Panc1 (cell line): ENCODE results near the gene OSBP2. TPM values are rescaled to one million over a fixed set of nuclear protein-coding genes. Genes with fewer than 3 reads are reported as not detected.

ENCODE experiments used
- ATAC-seq: fragments of 200-7000 bp; cut with Tn5 transposase; 2 replicates; pipeline ENCODE4 v1.9.1; 2020; ENCODE audit warnings: mild to moderate bottlenecking, moderate library complexity
- BruUV-seq: library from RNA; stranded (reverse); fragments of 400-500 nt; replicated peaks from 2 replicates; lab custom pipeline; 2021; lab: Mats Ljungman, UMichigan
- CTCF ChIA-PET: fragments of 300-600 bp; sonication (Branson Sonifier 250); formaldehyde crosslinking; loops from one replicate; lab custom pipeline; 2022; ENCODE audit warnings: antibody characterized with exemption; lab: Charles Lee
- POLR2A ChIA-PET: fragments of 300-600 bp; sonication (Branson Sonifier 250); formaldehyde crosslinking; loops from one replicate; lab custom pipeline; 2022; ENCODE audit warnings: antibody characterized with exemption; lab: Charles Lee
- DNase-seq: peaks from one replicate; pipeline ENCODE4 v3.0.0-alpha.2; 2010; ENCODE audit warnings: low read depth, low spot score
- H3K27ac ChIP-seq: 2 replicates; pipeline ENCODE4 v1.5.1; 2011; ENCODE audit warnings: mild to moderate bottlenecking, low read length, inconsistent platforms
- H3K27me3 ChIP-seq: fragments of 200-500 bp; sonication (Bioruptor generic); 2 replicates; pipeline ENCODE4 v1.6.0; 2014; ENCODE audit warnings: low read length, inconsistent platforms; ENCODE audit not compliant: control insufficient read depth, insufficient read depth
- H3K36me3 ChIP-seq: fragments of 200-500 bp; sonication (Bioruptor generic); 2 replicates; pipeline ENCODE4 v1.5.1; 2014; ENCODE audit warnings: inconsistent platforms, mild to moderate bottlenecking, low read length, moderate library complexity; ENCODE audit not compliant: control insufficient read depth, insufficient read depth
- H3K4me1 ChIP-seq: 2 replicates; pipeline ENCODE4 v1.5.1; 2011; ENCODE audit warnings: inconsistent platforms, mild to moderate bottlenecking, low read length, moderate library complexity; ENCODE audit not compliant: control insufficient read depth, insufficient read depth
- H3K4me3 ChIP-seq, 2 experiments: 2 replicates each; pipeline ENCODE4 v1.5.1; 2011 to 2012; ENCODE audit warnings: low read depth in 2 of 2, low read length in 2 of 2, mild to moderate bottlenecking in 2 of 2, inconsistent platforms in 1 of 2, moderate library complexity in 1 of 2
- H3K9me3 ChIP-seq: fragments of 200-500 bp; sonication (Bioruptor generic); 2 replicates; pipeline ENCODE4 v1.5.1; 2014; ENCODE audit warnings: low read depth, mild to moderate bottlenecking, inconsistent platforms, low read length, moderate library complexity; ENCODE audit not compliant: control insufficient read depth, insufficient read depth
- CTCF ChIP-seq: fragments of 450-650 bp; IDR thresholded peaks from 2 replicates; pipeline ENCODE4 v1.5.1; 2017; ENCODE audit warnings: mild to moderate bottlenecking
- POLR2AphosphoS5 ChIP-seq: IDR thresholded peaks from 2 replicates; pipeline ENCODE4 v1.6.1; 2012; ENCODE audit warnings: mild to moderate bottlenecking, low read depth, low read length, moderate library complexity
- REST ChIP-seq, 2 experiments: IDR thresholded peaks; 2 replicates each; pipeline ENCODE4 v1.6.1; 2011 to 2012; ENCODE audit warnings: low read depth in 2 of 2, control low read depth in 1 of 2, low read length in 1 of 2, mild to moderate bottlenecking in 1 of 2, moderate library complexity in 1 of 2; ENCODE audit not compliant: insufficient read depth in 1 of 2
- SIN3A ChIP-seq: IDR thresholded peaks from 2 replicates; pipeline ENCODE4 v1.6.1; 2012; ENCODE audit warnings: low read depth, mild to moderate bottlenecking, low read length, moderate library complexity, borderline replicate concordance; ENCODE audit not compliant: insufficient read depth
- TCF7L2 ChIP-seq: IDR thresholded peaks from 2 replicates; pipeline ENCODE4 v1.6.1; 2011; ENCODE audit warnings: mild to moderate bottlenecking, low read depth, low read length, inconsistent platforms
- in situ Hi-C: cut with HindIII; loops from 2 replicates; pipeline ENCODE4 v1.10.0; 2016; ENCODE audit warnings: low sequenced_read_pairs, low pct_unique_long_range_greater_than_20kb
- intact Hi-C: fragments of 100-400 bp; cut with micrococcal nuclease; formaldehyde crosslinking; loops from one replicate; pipeline ENCODE4 v1.10.0; 2022; ENCODE audit not compliant: unreplicated experiment
- total RNA-seq: library from RNA; stranded (reverse); gene quantifications from one replicate; pipeline ENCODE4 v1.2.1, GENCODE V29; 2021; ENCODE audit not compliant: unreplicated experiment

Gene OSBP2
- total RNA-seq, 1 experiment from 2014 or later = 4.7 TPM

GRCh38 chr22:30883586-30884145, 189.0 kb downstream of the OSBP2 start:
- CTCF ChIA-PET = no interaction called here
- no peak for TF ChIP-seq SIN3A
- TF ChIP-seq REST (IDR thresholded peaks at IDR 0.05; ENCODE audit: insufficient read depth in 1 of 2, low read depth in 2 of 2, low read length in 1 of 2) = no peak
- TF ChIP-seq TCF7L2 = no peak
- no peak for TF ChIP-seq CTCF
- TF ChIP-seq POLR2AphosphoS5 = no peak
- ATAC-seq (no peak), DNase-seq (no peak)
- POLR2A ChIA-PET = no interaction called here
- no peaks in the 10 kb centered on the region for H3K36me3 ChIP-seq
- in situ Hi-C loops = no loop called here
- H3K27me3 ChIP-seq = no peaks in the 10 kb centered on the region
- H3K4me3 ChIP-seq = no peak overlapping the region
- no peak overlapping the region for H3K27ac ChIP-seq
- BruUV-seq = no TSS peak
- H3K4me1 ChIP-seq = no peaks in the 10 kb centered on the region
- H3K9me3 ChIP-seq = no peaks in the 10 kb centered on the region
- intact Hi-C loops = no loop called here

GRCh38 chr22:30884211-30885000, 189.7 kb downstream of the OSBP2 start:
- Histone ChIP-seq H3K4me1 (no peaks in the 10 kb centered on the region), H3K27ac (no peak overlapping the region), H3K9me3 (no peaks in the 10 kb centered on the region), H3K4me3 (no peak overlapping the region), H3K27me3 (no peaks in the 10 kb centered on the region), H3K36me3 (no peaks in the 10 kb centered on the region)
- intact Hi-C loops (no loop called here), in situ Hi-C loops (no loop called here)
- DNase-seq = no peak
- TF ChIP-seq REST (IDR thresholded peaks at IDR 0.05; ENCODE audit: insufficient read depth in 1 of 2, low read depth in 2 of 2, low read length in 1 of 2) (no peak), CTCF (no peak), SIN3A (no peak), TCF7L2 (no peak), POLR2AphosphoS5 (no peak)
- ChIA-PET POLR2A (no interaction called here), CTCF (no interaction called here)
- no TSS peak for BruUV-seq
- ATAC-seq = no peak
